GM12878 (cell line): ENCODE data around the gene RIT1. TPM values are rescaled to one million over a fixed set of nuclear protein-coding genes. Genes with fewer than 3 reads are reported as not detected.
A peak's percentile ranks its signal among the peaks of the same experiment; 100 is the strongest.

Experiments used
- ATAC-seq: fragments of 200-7000 bp; cut with Tn5 transposase; 3 replicates; pipeline ENCODE4 v1.9.1; 2020; ENCODE audit warnings: mild to moderate bottlenecking, moderate library complexity
- Bru-seq: library from RNA; stranded (reverse); fragments of 400-500 nt; gene quantifications from one replicate; lab custom pipeline; 2021; lab: Mats Ljungman, UMichigan
- BruChase-seq, 2 experiments: library from RNA; stranded (reverse); fragments of 400-500 nt; gene quantifications; one replicate each; lab custom pipeline; 2021; lab: Mats Ljungman, UMichigan
- BruUV-seq: library from RNA; stranded (reverse); fragments of 400-500 nt; replicated peaks from 2 replicates; lab custom pipeline; 2021; lab: Mats Ljungman, UMichigan
- CTCF ChIA-PET: fragments of 300-600 bp; sonication (Branson Sonifier 250); formaldehyde crosslinking; extraction: SDS; loops from one replicate; lab custom pipeline; 2021; ENCODE audit warnings: inconsistent platforms; lab: Yijun Ruan, JAX
- POLR2A ChIA-PET: fragments of 350-600 bp; formaldehyde crosslinking; extraction: SDS; loops from one replicate; lab custom pipeline; 2021; ENCODE audit warnings: inconsistent platforms; lab: Charles Lee
- RAD21 ChIA-PET: fragments of 300-600 bp; sonication (Branson Sonifier 250); formaldehyde crosslinking; loops from one replicate; lab custom pipeline; 2023; ENCODE audit warnings: antibody characterized with exemption; ENCODE audit not compliant: unreplicated experiment; lab: Charles Lee
- SMC1A ChIA-PET: fragments of 300-600 bp; sonication (Branson Sonifier 250); formaldehyde crosslinking; loops from one replicate; lab custom pipeline; 2023; ENCODE audit not compliant: unreplicated experiment, uncharacterized antibody; lab: Charles Lee
- DNase-seq: peaks from one replicate; pipeline ENCODE4 v3.0.0-alpha.2; 2011; ENCODE audit warnings: low read depth, low spot score
- FAIRE-seq: peaks from 3 replicates; lab custom pipeline; 2011; peaks lifted over from hg19 to GRCh38; lab: Jason Lieb, UNC
- H2AFZ ChIP-seq: 2 replicates; pipeline ENCODE4 v1.6.0; 2011; ENCODE audit warnings: low read depth, low read length, control low read depth; ENCODE audit not compliant: control insufficient read depth
- H3K27ac ChIP-seq: 2 replicates; pipeline ENCODE4 v1.5.1; 2011; ENCODE audit warnings: control low read depth; ENCODE audit not compliant: control insufficient read depth, insufficient read depth
- H3K27me3 ChIP-seq, 2 experiments: replicated peaks in 1 of 2; 2 replicates each; pipeline versions ENCODE4 v1.6.0 to v1.6.1; 2011; ENCODE audit warnings: low read length in 1 of 2; ENCODE audit not compliant: control insufficient read depth in 2 of 2, insufficient read depth in 2 of 2
- H3K36me3 ChIP-seq, 2 experiments: 2 replicates each; pipeline ENCODE4 v1.5.1; 2011; ENCODE audit warnings: low read length in 1 of 2; ENCODE audit not compliant: control insufficient read depth in 2 of 2, insufficient read depth in 2 of 2
- H3K4me1 ChIP-seq: 2 replicates; pipeline ENCODE4 v1.6.1; 2011; ENCODE audit warnings: mild to moderate bottlenecking, low read length, moderate library complexity, mixed read lengths; ENCODE audit not compliant: control insufficient read depth, insufficient read depth
- H3K4me2 ChIP-seq: 2 replicates; pipeline ENCODE4 v1.6.0; 2011; ENCODE audit warnings: control low read depth; ENCODE audit not compliant: control insufficient read depth, insufficient read depth
- H3K4me3 ChIP-seq: fragments of 200-600 bp; sonication (generic); 2 replicates; pipeline ENCODE4 v1.5.1; 2016
- H3K79me2 ChIP-seq: 2 replicates; pipeline ENCODE4 v1.6.0; 2011; ENCODE audit warnings: low read length; ENCODE audit not compliant: control insufficient read depth, insufficient read depth
- H3K9ac ChIP-seq: 2 replicates; pipeline ENCODE4 v1.8.0; 2011; ENCODE audit warnings: low read length, control low read depth, mixed read lengths; ENCODE audit not compliant: control insufficient read depth, insufficient read depth
- H3K9me3 ChIP-seq: replicated peaks from 3 replicates; pipeline ENCODE4 v1.5.1; 2011; ENCODE audit warnings: mild to moderate bottlenecking, low read length; ENCODE audit not compliant: control insufficient read depth, insufficient read depth
- H4K20me1 ChIP-seq: 2 replicates; pipeline ENCODE4 v1.6.0; 2011; ENCODE audit not compliant: control insufficient read depth, insufficient read depth
- EP300 ChIP-seq, 2 experiments: fragments of 150-350 bp in 1 of 2; IDR thresholded peaks; 2 replicates each; pipeline ENCODE4 v1.6.1; 2011 to 2012; ENCODE audit warnings: low read depth in 2 of 2, low read length in 2 of 2, borderline replicate concordance in 1 of 2, improper control_type of control experiment in 1 of 2, inconsistent platforms in 1 of 2; ENCODE audit not compliant: control insufficient read depth in 1 of 2
- HDAC2 ChIP-seq: fragments of 200-600 bp; sonication (generic); IDR thresholded peaks from 2 replicates; pipeline ENCODE4 v1.6.1; 2017
- HDGF ChIP-seq: fragments of 450-650 bp; IDR thresholded peaks from 2 replicates; pipeline ENCODE4 v1.6.1; 2016; ENCODE audit warnings: antibody characterized with exemption
- SP1 ChIP-seq: IDR thresholded peaks from one replicate; pipeline ENCODE4 v1.6.1; 2011; ENCODE audit warnings: low read depth, low read length
- TBL1XR1 ChIP-seq: IDR thresholded peaks from 2 replicates; pipeline ENCODE4 v1.6.1; 2012; ENCODE audit warnings: low read depth, low read length, improper control_type of control experiment
- TCF12 ChIP-seq: IDR thresholded peaks from 2 replicates; pipeline ENCODE4 v1.6.1; 2011; ENCODE audit warnings: low read depth, mild to moderate bottlenecking, low read length
- ZBED1 ChIP-seq: IDR thresholded peaks from 2 replicates; pipeline ENCODE4 v1.6.1; 2016; ENCODE audit warnings: borderline replicate concordance
- ZNF217 ChIP-seq: fragments of 450-650 bp; IDR thresholded peaks from 2 replicates; pipeline ENCODE4 v1.6.1; 2017; ENCODE audit warnings: antibody characterized with exemption, mild to moderate bottlenecking
- WGBS: methylation state at CpG from one replicate; pipeline ENCODE4 v1.1.6; 2016; ENCODE audit warnings: low lambda C conversion rate; ENCODE audit not compliant: insufficient replicate concordance, insufficient coverage; ENCODE audit errors: missing lambda C conversion rate; 5-methylcytosine and 5-hydroxymethylcytosine counted together
- in situ Hi-C: fragments of 300-500 bp; cut with MboI; formaldehyde crosslinking; loops from 9 replicates; pipeline ENCODE4 v1.14.3; 2018; ENCODE audit warnings: mixed read lengths
- intact Hi-C: fragments of 100-400 bp; cut with micrococcal nuclease; formaldehyde crosslinking; loops from one replicate; pipeline ENCODE4 v1.14.2; 2022; ENCODE audit not compliant: unreplicated experiment
- long read RNA-seq, 2 experiments: library from polyadenylated mRNA; unstranded; transcript quantifications; one replicate each; pipeline ENCODE4 v2.0.0, GENCODE V29; 2019 to 2020
- polyA minus RNA-seq, 3 experiments: library from RNA; depleted of rRNA, polyadenylated mRNA; stranded (reverse); fragments of >200 nt; gene quantifications; 2 replicates each; pipeline ENCODE4 v1.2.3, GENCODE V29; 2011
- polyA plus RNA-seq, 11 experiments: library from polyadenylated mRNA; depleted of rRNA in 4 of 11; unstranded in 6 of 11; stranded (reverse) in 5 of 11; fragments of >200 nt; fragmentation: Nextera tagmentation in 4 of 11; fragmentation: Illumina TruSeq in 1 of 11; extraction: Ambion mirVana in 4 of 11; extraction: Trizol in 1 of 11; gene quantifications; 1 replicate in 1 of 11; 2 replicates in 10 of 11; pipeline versions ENCODE4 v1.2.1 to v1.2.3, GENCODE V29; 2011 to 2016; ENCODE audit warnings: inconsistent platforms in 2 of 11, missing spikeins in 2 of 11, low read depth in 1 of 11
- total RNA-seq, 4 experiments: library from RNA; depleted of rRNA in 3 of 4; stranded (reverse); fragments of >200 nt in 3 of 4; fragmentation: Illumina TruSeq in 1 of 4; extraction: Trizol in 1 of 4; gene quantifications; 2 replicates each; pipeline versions ENCODE4 v1.2.1 to v1.2.3, GENCODE V29; 2013 to 2021
- TF ChIP-seq, protein P1 (sequence below): fragments of 450-650 bp; IDR thresholded peaks from 2 replicates; pipeline ENCODE4 v1.6.1; 2018; ENCODE audit warnings: borderline replicate concordance, mild to moderate bottlenecking; ENCODE audit not compliant: partially characterized antibody
- TF ChIP-seq, protein P2 (sequence below): IDR thresholded peaks from 2 replicates; pipeline ENCODE4 v1.6.1; 2011; ENCODE audit warnings: mild to moderate bottlenecking, low read depth, low read length, moderate library complexity; ENCODE audit not compliant: insufficient replicate concordance

RIT1 gene, protein sequence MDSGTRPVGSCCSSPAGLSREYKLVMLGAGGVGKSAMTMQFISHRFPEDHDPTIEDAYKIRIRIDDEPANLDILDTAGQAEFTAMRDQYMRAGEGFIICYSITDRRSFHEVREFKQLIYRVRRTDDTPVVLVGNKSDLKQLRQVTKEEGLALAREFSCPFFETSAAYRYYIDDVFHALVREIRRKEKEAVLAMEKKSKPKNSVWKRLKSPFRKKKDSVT
- total RNA-seq (2013; cell fraction: nucleolus; rRNA removed) = 34.5 and 36.9 TPM in 2 replicates
- total RNA-seq (2014; rRNA removed) (6.8 and 10.6 TPM in 2 replicates), total RNA-seq (2014; rRNA removed; fragmentation: Illumina TruSeq; extraction: Trizol) (12.5 and 13.0 TPM in 2 replicates), total RNA-seq (2021) (13.1 and 16.7 TPM in 2 replicates), polyA plus RNA-seq (2011; rRNA removed) (61.5 and 77.0 TPM in 2 replicates), polyA plus RNA-seq (2014; fragmentation: Illumina TruSeq; extraction: Trizol) (13.9 and 16.5 TPM in 2 replicates), polyA plus RNA-seq (2014; fragmentation: Nextera tagmentation; extraction: Ambion mirVana) (10 to 100 TPM; 25.2 to 30.3 TPM), polyA plus RNA-seq (2014; rRNA removed) (11.0 and 12.0 TPM in 2 replicates), polyA plus RNA-seq (2016; fragmentation: Nextera tagmentation; extraction: Ambion mirVana) (10 to 100 TPM; 12.4 to 13.6 TPM), polyA minus RNA-seq (2011; rRNA and poly(A)+ RNA removed) (52.5 and 66.0 TPM in 2 replicates), Bru-seq, nascent RNA (percentile 86 among the genes with signal in this experiment), BruChase-seq, experiment 1, labeled RNA remaining after a 6-hour chase (percentile 90 among the genes with signal in this experiment), BruChase-seq, experiment 2, labeled RNA remaining after a 2-hour chase (percentile 93 among the genes with signal in this experiment)
- 12.1 TPM for polyA plus RNA-seq (2011; ENCODE audit: low read depth)
- polyA plus RNA-seq (2011; cell fraction: cytosol; rRNA removed) = 34.2 and 49.2 TPM in 2 replicates
- polyA plus RNA-seq (2011; cell fraction: nucleus; rRNA removed) = 30.1 and 40.6 TPM in 2 replicates
- 12.2 and 18.3 TPM in 2 replicates for polyA plus RNA-seq (2012)
- polyA minus RNA-seq (2011; cell fraction: cytosol; rRNA and poly(A)+ RNA removed) = 12.6 and 21.1 TPM in 2 replicates
- polyA minus RNA-seq (2011; cell fraction: nucleus; rRNA and poly(A)+ RNA removed) = 10.4 and 20.4 TPM in 2 replicates
- long read RNA-seq, experiment 1, partial matches to known transcripts = 0 of 6 reads
- long read RNA-seq, experiment 1, other reads (novel, unspliced or antisense) = 1 of 6 reads
- long read RNA-seq, experiment 2, transcript RIT1-202 (6 exons, 3,445 nt) = major isoform, 63 of 72 reads
- long read RNA-seq, experiment 2, partial matches to known transcripts = 0 of 72 reads
- long read RNA-seq, experiment 2, other reads (novel, unspliced or antisense) = 4 of 72 reads

DNA sequence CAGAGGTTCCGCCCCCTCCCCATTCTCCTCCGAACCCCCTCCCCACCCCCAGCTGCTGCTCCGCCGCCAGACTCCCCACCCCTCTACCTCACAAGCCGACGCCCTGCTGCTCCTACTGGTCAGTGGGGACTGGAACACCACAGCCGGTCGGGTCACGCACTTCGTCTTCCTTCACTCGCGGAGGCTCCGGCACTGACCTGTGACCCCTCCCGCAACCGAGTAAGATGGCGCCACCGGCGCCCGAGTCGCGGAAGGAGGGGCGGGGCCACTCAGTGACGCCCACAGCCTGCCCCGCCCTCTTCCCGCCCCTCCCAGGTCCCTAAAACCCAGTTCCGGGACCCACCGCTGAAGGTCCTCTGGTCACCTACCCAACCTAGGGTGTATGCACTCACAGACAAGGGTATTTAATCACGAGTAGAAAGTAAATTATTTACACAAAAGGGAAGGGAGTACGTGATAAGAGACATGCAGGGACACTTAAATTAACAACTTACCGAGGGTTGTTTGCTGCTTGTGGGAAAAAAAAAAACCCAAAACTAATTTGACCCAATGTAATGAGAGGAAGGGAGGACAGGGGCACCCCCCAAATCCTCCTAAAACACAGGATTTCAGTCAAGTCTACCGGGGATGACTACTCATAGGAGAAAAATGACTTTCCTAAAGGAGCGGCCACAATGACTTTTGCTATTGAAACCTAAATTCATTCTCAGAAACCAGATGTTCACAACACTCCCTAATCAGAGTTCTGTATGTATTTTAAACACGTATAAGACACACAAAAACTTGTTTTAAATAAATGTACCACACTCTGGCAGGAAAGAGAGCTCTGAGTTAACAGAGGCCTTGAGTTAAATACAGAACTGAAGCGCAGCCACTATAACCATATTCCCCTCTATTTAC, at the start of gene RIT1:
RIT1 (minus strand) TSS at position 194 of the 900 bp plus-strand sequence. CDS start 588 bp downstream, outside the sequence.
- no TSS peak for BruUV-seq
- Histone ChIP-seq H3K27me3 (no peaks in the 10 kb centered on the region), H3K9ac (peak within 1 kb of the TSS; percentile 54), H2AFZ (peak within 1 kb of the TSS; percentile 74), H3K4me1 (peaks cover 3% of the 10 kb centered on the region; the same call in 1 of the 2 replicates), H4K20me1 (no peaks in the 10 kb centered on the region), H3K4me3 (peak within 1 kb of the TSS; percentile 78), H3K79me2 (peaks cover 14% of the 10 kb centered on the region), H3K4me2 (peak within 1 kb of the TSS; percentile 96), H3K36me3 (peaks cover 7 to 27% of the 10 kb centered on the region in 2 experiments), H3K27ac (peak within 1 kb of the TSS; percentile 59), H3K9me3 (no peaks in the 10 kb centered on the region)
- RAD21 ChIA-PET = interaction anchor here (0.6 to 1.1 kb wide), 8 partner anchors 21 to 660 kb away, joined by 3 to 4 read pairs (median 3); no protein-coding TSS in a partner anchor
- FAIRE-seq (no peak), DNase-seq (peak; percentile 69), ATAC-seq (peak; percentile 97)
- intact Hi-C loops = loop anchor here (2.0 kb wide), 1 partner anchor 53 kb away; the partner anchor contains the start of gene SYT11
- in situ Hi-C loops = no loop called here
- SMC1A ChIA-PET = interaction anchor here (0.9 to 2.1 kb wide), 5 partner anchors 19 to 78 kb away, joined by 3 to 7 read pairs (median 3); partner anchors contain the start of gene SYT11
- POLR2A ChIA-PET = interaction anchor here (0.5 to 3.1 kb wide), 7 partner anchors 20 to 122 kb away, joined by 3 to 12 read pairs (median 6); partner anchors contain the start of genes KHDC4 and SYT11
- CTCF ChIA-PET = interaction anchor here (0.5 to 1.8 kb wide), 6 partner anchors 27 to 227 kb away, joined by 3 to 4 read pairs (median 3); partner anchors contain the start of gene UBQLN4
- 3% methylated on average over 29 of the region's 34 CpGs for WGBS
- TF ChIP-seq ZNF217 = no peak
- TF ChIP-seq ZBED1 = peak; percentile 49; the same call in 1 of the 2 replicates
- TF ChIP-seq TBL1XR1 = 0 out of 2 replicates have a peak, but pooled peaks have one; percentile 22
- TF ChIP-seq EP300 (IDR thresholded peaks at IDR 0.05; ENCODE audit: borderline replicate concordance in 1 of 2, control insufficient read depth in 1 of 2, low read depth in 2 of 2, low read length in 2 of 2) = peak in 1 of 2 experiments; percentile 49; a peak in 2 of 4 replicates
- TF ChIP-seq, protein P1, sequence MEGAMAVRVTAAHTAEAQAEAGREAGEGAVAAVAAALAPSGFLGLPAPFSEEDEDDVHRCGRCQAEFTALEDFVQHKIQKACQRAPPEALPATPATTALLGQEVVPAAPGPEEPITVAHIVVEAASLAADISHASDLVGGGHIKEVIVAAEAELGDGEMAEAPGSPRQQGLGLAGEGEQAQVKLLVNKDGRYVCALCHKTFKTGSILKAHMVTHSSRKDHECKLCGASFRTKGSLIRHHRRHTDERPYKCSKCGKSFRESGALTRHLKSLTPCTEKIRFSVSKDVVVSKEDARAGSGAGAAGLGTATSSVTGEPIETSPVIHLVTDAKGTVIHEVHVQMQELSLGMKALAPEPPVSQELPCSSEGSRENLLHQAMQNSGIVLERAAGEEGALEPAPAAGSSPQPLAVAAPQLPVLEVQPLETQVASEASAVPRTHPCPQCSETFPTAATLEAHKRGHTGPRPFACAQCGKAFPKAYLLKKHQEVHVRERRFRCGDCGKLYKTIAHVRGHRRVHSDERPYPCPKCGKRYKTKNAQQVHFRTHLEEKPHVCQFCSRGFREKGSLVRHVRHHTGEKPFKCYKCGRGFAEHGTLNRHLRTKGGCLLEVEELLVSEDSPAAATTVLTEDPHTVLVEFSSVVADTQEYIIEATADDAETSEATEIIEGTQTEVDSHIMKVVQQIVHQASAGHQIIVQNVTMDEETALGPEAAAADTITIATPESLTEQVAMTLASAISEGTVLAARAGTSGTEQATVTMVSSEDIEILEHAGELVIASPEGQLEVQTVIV = no peak
- peak; percentile 72 for TF ChIP-seq SP1
- TF ChIP-seq HDAC2 = no peak
- TF ChIP-seq, protein P2, sequence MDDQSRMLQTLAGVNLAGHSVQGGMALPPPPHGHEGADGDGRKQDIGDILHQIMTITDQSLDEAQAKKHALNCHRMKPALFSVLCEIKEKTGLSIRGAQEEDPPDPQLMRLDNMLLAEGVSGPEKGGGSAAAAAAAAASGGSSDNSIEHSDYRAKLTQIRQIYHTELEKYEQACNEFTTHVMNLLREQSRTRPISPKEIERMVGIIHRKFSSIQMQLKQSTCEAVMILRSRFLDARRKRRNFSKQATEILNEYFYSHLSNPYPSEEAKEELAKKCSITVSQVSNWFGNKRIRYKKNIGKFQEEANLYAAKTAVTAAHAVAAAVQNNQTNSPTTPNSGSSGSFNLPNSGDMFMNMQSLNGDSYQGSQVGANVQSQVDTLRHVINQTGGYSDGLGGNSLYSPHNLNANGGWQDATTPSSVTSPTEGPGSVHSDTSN = no peak
- peak; percentile 32; the same call in 1 of the 2 replicates for TF ChIP-seq TCF12
- peak; percentile 62 for TF ChIP-seq HDGF
